ENCODE data around the gene WDFY4.

The WDFY4 gene

DNA sequence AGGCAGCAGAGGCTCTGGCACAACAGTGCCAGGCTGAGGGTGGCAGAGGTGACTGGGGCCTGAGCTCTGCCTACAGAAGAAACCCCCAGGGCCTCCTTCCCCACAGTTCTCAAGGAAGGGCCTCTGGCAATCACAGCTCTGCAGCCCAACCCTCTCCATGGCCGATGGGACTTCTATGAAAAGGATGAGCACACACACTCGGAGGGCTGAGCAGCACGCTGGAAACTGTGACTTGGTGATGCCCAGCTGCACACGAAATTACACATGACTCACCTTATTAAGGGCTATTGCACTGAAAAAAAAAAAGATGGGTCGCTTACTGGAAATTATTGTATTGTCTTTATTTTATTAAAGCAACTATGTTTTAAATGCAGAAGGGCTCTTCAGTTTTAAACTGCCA is 297.9 kb downstream of the WDFY4 start:
- intact Hi-C loops (cut with micrococcal nuclease): loop anchor here (5.0 to 10.0 kb wide), 3 partner anchors 182 to 530 kb away; no protein-coding TSS in a partner anchor
- Mint-ChIP-seq H3K9me3 (no peaks in the 10 kb centered on the region), H3K4me1 (ENCODE audit: low read depth) (no peaks in the 10 kb centered on the region), H3K27me3 (no peaks in the 10 kb centered on the region), H3K36me3 (ENCODE audit: low read depth) (peaks cover 83% of the 10 kb centered on the region), H3K4me3 (no peak overlapping the region), H3K27ac (no peak overlapping the region)

DNA sequence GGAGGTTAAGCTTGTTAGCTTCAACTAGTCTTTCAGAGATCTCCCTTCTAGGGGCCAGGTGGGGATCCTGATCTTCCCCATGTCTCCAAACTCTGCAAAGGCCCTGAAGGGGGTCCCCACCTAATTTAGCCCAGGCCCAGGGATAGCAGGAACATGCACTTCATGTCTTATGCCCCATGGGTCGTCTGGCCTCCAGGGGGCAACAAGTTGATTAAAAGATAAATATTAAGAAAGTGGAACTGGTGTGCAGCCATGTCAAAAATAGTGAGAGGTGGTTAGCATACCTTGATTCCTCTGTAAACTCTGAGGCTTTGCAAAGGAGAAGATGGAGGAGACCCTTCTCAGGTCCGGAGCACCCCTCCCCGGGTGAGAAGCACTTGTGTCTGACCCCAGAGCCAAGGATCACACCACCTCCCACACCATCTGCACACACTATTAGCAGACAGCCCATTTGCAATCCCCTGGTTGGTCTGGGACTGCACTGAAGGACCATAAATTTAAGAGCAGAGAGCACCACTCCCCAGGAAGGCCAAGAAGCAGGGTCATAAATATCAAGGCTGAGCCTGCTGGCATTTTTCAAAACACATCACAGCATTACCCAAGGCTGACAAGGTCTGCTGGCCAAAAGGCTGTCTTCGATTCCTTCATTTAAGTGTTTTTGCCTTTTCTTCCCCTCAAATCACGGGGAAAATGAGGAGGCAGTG is 299.1 kb downstream of the WDFY4 start:
- Mint-ChIP-seq H3K4me1 (ENCODE audit: low read depth) (no peaks in the 10 kb centered on the region), H3K9me3 (no peaks in the 10 kb centered on the region), H3K27me3 (no peaks in the 10 kb centered on the region), H3K27ac (no peak overlapping the region), H3K4me3 (no peak overlapping the region), H3K36me3 (ENCODE audit: low read depth) (peaks cover 71% of the 10 kb centered on the region)
- intact Hi-C loops (cut with micrococcal nuclease): loop anchor here (5.0 to 10.0 kb wide), 3 partner anchors 181 to 529 kb away; no protein-coding TSS in a partner anchor

DNA sequence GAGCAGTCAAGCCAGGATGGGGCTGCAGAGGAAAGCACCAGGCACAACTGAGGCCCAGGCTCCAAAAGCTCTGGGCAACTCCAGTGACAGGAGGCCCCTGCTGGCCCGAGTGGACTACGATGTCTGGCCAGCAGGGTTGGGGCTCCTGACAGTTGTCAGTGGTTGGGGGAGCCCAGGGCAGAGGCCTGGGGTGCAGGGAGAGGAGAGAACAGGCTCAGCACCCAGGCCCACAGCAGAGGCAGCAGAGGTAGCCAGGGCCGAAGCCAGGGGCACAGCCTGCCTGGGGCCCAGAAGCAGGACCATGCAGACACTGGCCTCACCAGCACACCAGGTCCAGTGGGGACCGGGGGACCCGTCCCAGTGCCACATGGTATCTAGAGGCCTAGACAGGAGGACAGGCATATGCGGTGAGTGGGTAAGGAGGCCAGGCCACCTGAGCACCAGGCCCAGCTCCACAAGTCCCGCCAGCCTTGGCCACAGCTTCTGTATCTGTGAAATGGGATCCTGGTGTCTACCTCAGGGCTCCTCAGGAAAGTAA is 301.0 kb downstream of the WDFY4 start:
- intact Hi-C loops (cut with micrococcal nuclease): loop anchor here (10.0 kb wide), 1 partner anchor 179 kb away; no protein-coding TSS in a partner anchor
- no peaks in the 10 kb centered on the region for H3K9me3 Mint-ChIP-seq

DNA sequence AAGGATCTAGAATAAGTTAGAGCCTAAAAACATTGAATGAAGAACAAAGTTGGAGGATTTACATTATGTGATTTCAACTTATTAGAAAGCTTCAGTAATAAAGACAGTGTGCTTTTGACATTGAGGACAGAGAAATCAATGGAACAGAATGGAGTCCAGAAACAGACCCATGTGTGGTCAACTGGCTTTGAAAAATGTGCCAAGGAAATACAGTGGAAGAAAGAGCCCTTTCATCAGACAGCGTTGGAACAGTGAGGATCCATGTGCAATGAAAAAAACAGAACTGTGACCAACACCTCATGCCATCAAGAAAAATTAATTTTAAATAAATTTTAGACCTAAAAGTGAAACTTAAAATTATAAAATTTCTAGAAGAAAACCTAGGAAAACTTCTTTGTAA is 305.6 kb downstream of the WDFY4 start:
- H3K27me3 Mint-ChIP-seq: no peaks in the 10 kb centered on the region
- no peak overlapping the region for H3K27ac Mint-ChIP-seq
- H3K9me3 Mint-ChIP-seq: no peaks in the 10 kb centered on the region
- intact Hi-C loops (cut with micrococcal nuclease): no loop called here
- peaks cover 7% of the 10 kb centered on the region for H3K36me3 Mint-ChIP-seq (ENCODE audit: low read depth)
- no peak overlapping the region for H3K4me3 Mint-ChIP-seq
- H3K4me1 Mint-ChIP-seq (ENCODE audit: low read depth): peaks cover 8% of the 10 kb centered on the region

More for the DNA sequence above, 301.0 kb downstream of the WDFY4 start:
- Mint-ChIP-seq H3K27me3 (no peaks in the 10 kb centered on the region), H3K4me1 (ENCODE audit: low read depth) (no peaks in the 10 kb centered on the region), H3K36me3 (ENCODE audit: low read depth) (peaks cover 52% of the 10 kb centered on the region), H3K4me3 (no peak overlapping the region), H3K27ac (peak overlapping the region; percentile 23)

DNA sequence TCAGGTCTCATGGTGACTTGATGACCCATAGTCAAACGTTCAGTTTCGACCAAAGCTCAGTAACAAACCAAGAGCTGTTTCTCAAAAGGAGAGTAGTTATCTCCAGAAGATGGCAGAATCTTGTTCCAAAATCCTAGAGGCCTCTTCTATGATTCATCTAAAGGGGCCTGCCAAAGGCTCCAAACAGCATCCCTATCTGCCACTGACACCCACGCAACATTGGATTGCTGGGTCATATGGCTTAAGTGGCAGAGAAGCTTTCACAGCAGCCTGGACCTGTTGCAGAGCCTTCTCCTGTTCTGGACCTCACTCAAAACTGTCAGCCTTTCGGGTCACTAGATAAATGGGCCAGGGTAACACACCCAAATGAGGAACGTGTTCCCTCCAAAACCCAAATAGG is 309.0 kb downstream of the WDFY4 start:
- Mint-ChIP-seq H3K36me3 (ENCODE audit: low read depth) (no peaks in the 10 kb centered on the region), H3K9me3 (no peaks in the 10 kb centered on the region), H3K4me3 (no peak overlapping the region), H3K27me3 (peaks cover 4% of the 10 kb centered on the region), H3K4me1 (ENCODE audit: low read depth) (peaks cover 8% of the 10 kb centered on the region), H3K27ac (no peak overlapping the region)
- intact Hi-C loops (cut with micrococcal nuclease): no loop called here

DNA sequence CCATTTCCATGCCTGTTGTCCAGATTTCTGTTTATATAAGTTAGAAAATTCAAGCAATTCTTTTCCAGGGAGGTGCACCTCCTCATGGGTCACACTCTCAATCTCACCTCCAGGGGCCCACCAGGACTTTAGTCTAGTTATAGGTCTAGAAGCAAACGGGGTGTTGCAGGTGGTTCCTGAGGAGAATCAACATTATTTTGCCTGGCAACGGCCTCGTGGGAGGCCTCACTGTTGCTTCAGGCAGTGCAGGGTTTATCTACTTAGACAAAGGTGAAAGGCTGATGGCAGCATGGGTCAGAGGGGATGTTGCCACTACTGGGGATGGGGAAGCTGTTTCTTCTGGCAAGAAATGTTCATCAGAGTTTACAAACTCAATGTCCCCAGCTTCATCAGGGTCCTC is 311.7 kb downstream of the WDFY4 start:
- H3K36me3 Mint-ChIP-seq (ENCODE audit: low read depth): no peaks in the 10 kb centered on the region
- intact Hi-C loops (cut with micrococcal nuclease): no loop called here
- peaks cover 8% of the 10 kb centered on the region for H3K4me1 Mint-ChIP-seq (ENCODE audit: low read depth)
- H3K27ac Mint-ChIP-seq: no peak overlapping the region
- no peak overlapping the region for H3K4me3 Mint-ChIP-seq
- H3K27me3 Mint-ChIP-seq: peaks cover 4% of the 10 kb centered on the region
- no peaks in the 10 kb centered on the region for H3K9me3 Mint-ChIP-seq

DNA sequence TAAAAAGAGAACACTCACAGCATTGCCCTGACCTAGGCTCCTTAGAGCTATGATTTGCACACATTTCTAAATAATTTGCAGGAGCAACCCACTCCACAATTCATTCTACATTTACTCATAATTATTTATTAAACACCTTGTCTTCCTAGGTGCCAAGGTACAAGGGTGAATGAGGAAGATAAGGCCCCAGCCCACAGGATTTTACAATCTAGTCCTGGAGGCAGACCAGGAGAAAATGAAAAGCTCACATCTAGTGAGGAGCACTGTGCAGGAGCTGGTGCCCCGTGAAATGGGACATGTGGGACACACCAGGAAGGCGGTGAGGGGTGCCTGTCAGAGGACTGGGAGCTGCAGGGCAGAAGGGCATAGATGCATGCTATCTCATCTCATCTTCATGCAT is 314.7 kb downstream of the WDFY4 start:
- peaks cover 4% of the 10 kb centered on the region for H3K27me3 Mint-ChIP-seq
- no peak overlapping the region for H3K27ac Mint-ChIP-seq
- H3K36me3 Mint-ChIP-seq (ENCODE audit: low read depth): no peaks in the 10 kb centered on the region
- no peak overlapping the region for H3K4me3 Mint-ChIP-seq
- no peaks in the 10 kb centered on the region for H3K9me3 Mint-ChIP-seq
- intact Hi-C loops (cut with micrococcal nuclease): no loop called here
- no peaks in the 10 kb centered on the region for H3K4me1 Mint-ChIP-seq (ENCODE audit: low read depth)

DNA sequence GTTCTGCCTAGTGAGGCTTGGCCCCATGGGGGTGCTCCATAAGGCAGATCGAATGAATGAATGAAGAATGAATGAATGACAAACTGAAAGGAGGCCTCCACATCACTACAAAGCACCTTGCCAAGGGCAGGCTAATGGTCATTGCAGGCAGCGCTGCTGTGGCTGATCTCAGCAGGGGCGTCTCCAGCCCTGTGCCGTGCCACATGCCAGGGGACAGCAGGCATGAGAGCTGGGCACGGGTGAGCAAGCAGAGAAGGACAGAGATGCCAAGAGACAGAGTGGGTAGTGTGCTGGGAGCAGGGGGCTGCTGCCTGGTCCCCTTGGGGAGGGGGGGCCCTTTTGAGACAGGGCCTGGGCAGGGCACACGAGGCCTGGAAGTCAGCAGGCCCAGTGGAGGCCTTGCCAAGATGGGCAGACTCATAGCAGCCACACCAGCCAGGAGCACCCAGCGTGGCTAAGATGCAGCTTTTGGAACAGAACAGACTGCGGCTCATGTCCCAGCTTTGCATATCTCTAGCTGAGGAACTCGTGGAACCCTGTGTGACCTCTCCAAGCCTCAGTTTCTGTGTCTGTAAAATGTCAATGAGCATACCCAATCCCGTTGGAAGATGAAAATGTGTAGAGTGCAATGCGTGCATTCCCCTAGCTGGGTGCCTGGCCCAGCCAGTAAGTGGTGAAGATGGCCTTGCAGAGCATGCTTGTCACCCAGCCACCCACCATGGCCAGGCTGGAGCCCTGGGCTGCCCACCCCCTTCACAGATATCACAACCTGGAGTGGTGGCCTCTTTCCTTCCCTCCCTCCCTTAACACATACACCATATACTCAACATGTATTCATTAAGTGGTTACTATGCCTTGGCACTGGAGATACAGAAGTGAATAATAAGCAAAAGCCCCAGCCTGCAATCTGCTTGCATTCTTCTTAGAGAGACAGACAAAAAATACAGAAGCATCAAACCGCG is 316.0 kb downstream of the WDFY4 start:
- H3K27ac Mint-ChIP-seq: no peak overlapping the region
- intact Hi-C loops (cut with micrococcal nuclease): no loop called here
- H3K9me3 Mint-ChIP-seq: no peaks in the 10 kb centered on the region
- no peaks in the 10 kb centered on the region for H3K4me1 Mint-ChIP-seq (ENCODE audit: low read depth)
- no peaks in the 10 kb centered on the region for H3K27me3 Mint-ChIP-seq
- no peak overlapping the region for H3K4me3 Mint-ChIP-seq
- H3K36me3 Mint-ChIP-seq (ENCODE audit: low read depth): no peaks in the 10 kb centered on the region

DNA sequence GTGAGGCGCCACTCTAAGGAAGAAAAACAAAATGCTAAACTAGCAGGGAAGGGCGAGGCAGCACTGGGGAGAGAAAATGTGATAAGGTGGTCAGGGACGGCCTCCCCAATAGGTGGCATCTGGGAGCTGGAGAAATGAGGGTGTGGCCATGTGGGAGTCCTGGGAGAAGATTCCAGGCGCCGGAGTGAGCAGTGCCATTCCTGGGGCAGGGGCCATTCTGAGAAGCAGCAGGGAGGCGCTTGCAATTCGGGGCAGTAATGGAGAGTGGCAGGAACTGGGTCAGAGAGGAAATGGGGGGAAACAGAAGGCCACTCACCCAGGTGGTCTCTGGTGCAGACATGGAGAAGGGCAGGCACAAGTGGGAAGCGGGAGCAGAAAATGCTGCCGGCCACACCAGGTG is 316.7 kb downstream of the WDFY4 start:
- intact Hi-C loops (cut with micrococcal nuclease): no loop called here
- no peaks in the 10 kb centered on the region for H3K9me3 Mint-ChIP-seq
- H3K4me3 Mint-ChIP-seq: no peak overlapping the region
- peaks cover under 1% of the 10 kb centered on the region for H3K27me3 Mint-ChIP-seq
- H3K27ac Mint-ChIP-seq: no peak overlapping the region
- H3K4me1 Mint-ChIP-seq (ENCODE audit: low read depth): no peaks in the 10 kb centered on the region
- no peaks in the 10 kb centered on the region for H3K36me3 Mint-ChIP-seq (ENCODE audit: low read depth)

DNA sequence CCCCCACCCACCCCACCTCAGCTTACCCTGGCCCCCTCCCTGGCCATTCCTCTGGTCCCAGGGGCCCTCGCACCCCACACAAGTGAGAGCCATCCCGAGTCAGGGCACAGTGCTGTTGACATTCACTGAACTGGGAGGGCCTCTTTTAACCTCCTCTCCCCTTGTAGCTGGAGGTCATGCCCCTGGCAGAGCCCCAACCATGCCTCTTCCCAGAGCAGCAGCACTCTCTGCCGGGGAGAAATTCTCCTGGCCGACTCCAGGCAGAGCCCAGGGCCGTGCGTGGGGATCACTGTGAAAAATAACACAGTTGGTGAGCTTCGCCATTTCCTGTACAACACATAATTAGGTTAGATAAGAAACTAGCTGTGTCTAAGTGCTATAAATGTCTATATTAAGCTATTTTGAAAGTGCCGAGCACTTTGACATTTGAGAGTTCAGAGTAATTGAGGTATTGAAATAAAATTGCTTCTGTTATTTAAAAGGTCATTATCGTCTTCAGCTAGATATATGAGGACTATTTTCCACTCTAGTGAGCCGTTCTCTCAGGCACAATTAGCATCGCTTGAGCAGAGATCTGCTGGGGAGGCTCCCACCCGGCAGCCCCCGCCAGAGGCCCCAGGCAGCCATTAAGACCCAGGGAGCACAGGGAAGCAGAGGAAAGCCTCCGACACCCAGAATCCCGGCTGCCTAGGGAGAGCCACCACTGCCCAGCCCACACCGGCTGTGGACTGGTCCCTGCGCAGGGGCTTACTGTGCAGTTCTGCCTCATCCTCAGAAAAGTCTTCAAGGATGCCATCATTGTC is 317.4 kb downstream of the WDFY4 start:
- intact Hi-C loops (cut with micrococcal nuclease): no loop called here
- H3K4me3 Mint-ChIP-seq: no peak overlapping the region

DNA sequence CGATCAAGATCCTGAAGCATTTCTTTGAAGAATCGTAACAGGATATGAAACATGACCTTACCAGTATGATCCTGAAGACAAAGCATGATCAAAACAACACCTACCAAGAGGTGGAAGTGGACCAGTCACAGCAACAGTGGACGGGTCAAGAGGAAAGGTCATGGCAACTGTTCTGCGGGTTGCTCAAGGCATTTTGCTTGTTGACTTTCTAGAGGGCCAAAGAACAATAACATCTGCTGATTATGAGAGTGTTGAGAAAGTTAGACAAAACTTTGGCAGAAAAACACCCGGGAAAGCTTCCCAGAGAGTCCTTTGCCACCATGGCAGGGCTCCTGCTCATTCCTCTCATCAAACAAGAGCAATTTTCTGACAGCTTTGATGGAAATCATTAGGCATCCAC is 320.6 kb downstream of the WDFY4 start:
- Mint-ChIP-seq H3K27ac (no peak overlapping the region), H3K36me3 (ENCODE audit: low read depth) (no peaks in the 10 kb centered on the region), H3K9me3 (no peaks in the 10 kb centered on the region), H3K4me1 (ENCODE audit: low read depth) (peaks cover 10% of the 10 kb centered on the region), H3K4me3 (no peak overlapping the region), H3K27me3 (peaks cover 2% of the 10 kb centered on the region)
- intact Hi-C loops (cut with micrococcal nuclease): no loop called here

More for the DNA sequence above, 317.4 kb downstream of the WDFY4 start:
- H3K36me3 Mint-ChIP-seq (ENCODE audit: low read depth): no peaks in the 10 kb centered on the region
- H3K4me1 Mint-ChIP-seq (ENCODE audit: low read depth): no peaks in the 10 kb centered on the region
- peaks cover 2% of the 10 kb centered on the region for H3K27me3 Mint-ChIP-seq
- no peaks in the 10 kb centered on the region for H3K9me3 Mint-ChIP-seq
- H3K27ac Mint-ChIP-seq: no peak overlapping the region

DNA sequence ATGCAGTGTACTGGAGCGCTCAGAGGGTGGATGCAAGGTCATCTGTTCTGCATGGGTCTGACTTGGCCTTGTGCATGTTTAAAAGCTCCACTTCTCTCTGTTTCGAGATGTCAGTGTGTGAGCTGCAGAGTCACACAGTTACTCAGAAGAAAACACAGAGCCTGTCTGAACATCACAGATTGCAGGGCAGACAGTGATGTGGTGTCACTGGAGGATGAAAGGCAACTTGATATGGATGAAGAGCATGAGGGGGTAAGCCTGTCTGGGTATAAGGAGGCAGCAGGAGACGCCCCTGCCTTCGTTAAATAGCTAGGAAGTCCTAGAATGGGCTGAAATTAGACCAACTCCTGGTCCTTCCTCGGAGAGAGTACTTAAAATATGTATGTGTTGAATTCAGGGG is 322.5 kb downstream of the WDFY4 start:
- H3K9me3 Mint-ChIP-seq: no peaks in the 10 kb centered on the region
- intact Hi-C loops (cut with micrococcal nuclease): no loop called here
- no peak overlapping the region for H3K4me3 Mint-ChIP-seq
- no peaks in the 10 kb centered on the region for H3K36me3 Mint-ChIP-seq (ENCODE audit: low read depth)
- H3K27me3 Mint-ChIP-seq: peaks cover 2% of the 10 kb centered on the region
- no peak overlapping the region for H3K27ac Mint-ChIP-seq
- peaks cover 25% of the 10 kb centered on the region for H3K4me1 Mint-ChIP-seq (ENCODE audit: low read depth)

DNA sequence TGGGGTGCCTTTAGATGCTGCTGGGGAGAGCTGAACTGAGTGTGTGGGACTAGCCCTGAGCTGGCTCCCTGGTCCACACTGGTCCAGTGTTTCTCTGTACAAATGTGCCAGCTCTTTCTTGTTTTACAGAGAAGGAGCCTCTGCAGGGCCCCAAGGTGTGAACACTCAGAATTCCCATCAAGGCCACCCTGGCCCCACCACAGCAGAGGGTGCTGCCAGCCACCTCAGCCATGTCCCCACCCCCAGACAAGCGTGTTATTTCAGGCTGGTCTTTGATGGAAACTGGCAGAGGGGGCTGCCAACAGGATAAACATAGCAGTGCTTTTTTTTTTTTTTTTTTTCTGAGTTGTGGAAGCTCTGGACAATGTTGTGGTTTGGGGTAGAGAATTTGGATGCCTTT is 323.4 kb downstream of the WDFY4 start:
- Mint-ChIP-seq H3K27me3 (peaks cover 2% of the 10 kb centered on the region), H3K36me3 (ENCODE audit: low read depth) (no peaks in the 10 kb centered on the region), H3K9me3 (no peaks in the 10 kb centered on the region), H3K4me3 (no peak overlapping the region), H3K4me1 (ENCODE audit: low read depth) (peaks cover 34% of the 10 kb centered on the region), H3K27ac (peak overlapping the region; percentile 5)
- intact Hi-C loops (cut with micrococcal nuclease): no loop called here
